RPMI8226 (cell line): ENCODE measurements around the gene RAB18.
"Not testable (repeated sequence)": the region's sequence is repeated elsewhere in the genome, so short reads cannot be mapped to it uniquely, and the experiment has no call there.

Source experiments
- DNase-seq: peaks from one replicate; pipeline ENCODE4 v3.0.0-alpha.2; 2015

Gene RAB18

GRCh38 chr10:27505537-27505936 is 1.4 kb downstream of the RAB18 start:
- DNase-seq: not testable (repeated sequence)

GRCh38 chr10:27506280-27506679 is 2.2 kb downstream of the RAB18 start:
- DNase-seq: no peak

GRCh38 chr10:27512548-27512947 is 8.4 kb downstream of the RAB18 start:
- DNase-seq: no peak

GRCh38 chr10:27513451-27514191 is 9.5 kb downstream of the RAB18 start:
- DNase-seq: no peak

GRCh38 chr10:27514243-27514642 is 10.1 kb downstream of the RAB18 start:
- DNase-seq: no peak

- no peak for DNase-seq
These were observed 14.2 kb downstream of the RAB18 start for GRCh38 chr10:27518261-27518660.

- no peak for DNase-seq
These were observed 21.7 kb downstream of the RAB18 start for GRCh38 chr10:27525819-27526218.

GRCh38 chr10:27526242-27526641 is 22.1 kb downstream of the RAB18 start:
- DNase-seq: no peak

- DNase-seq: no peak
These were observed 23.7 kb downstream of the RAB18 start for GRCh38 chr10:27527666-27528295.

- DNase-seq: no peak
These were observed 25.1 kb downstream of the RAB18 start for GRCh38 chr10:27529010-27529783.

GRCh38 chr10:27530477-27530876 is 26.4 kb downstream of the RAB18 start:
- DNase-seq: no peak

GRCh38 chr10:27531336-27531847 is 27.3 kb downstream of the RAB18 start:
- no peak for DNase-seq

- no peak for DNase-seq
These were observed 30.1 kb downstream of the RAB18 start for GRCh38 chr10:27534161-27534700.

- DNase-seq: no peak
These were observed 31.2 kb downstream of the RAB18 start for GRCh38 chr10:27535317-27535716.

- no peak for DNase-seq
These were observed 32.3 kb downstream of the RAB18 start for GRCh38 chr10:27536437-27536836.

- DNase-seq: no peak
These were observed 33.1 kb downstream of the RAB18 start for GRCh38 chr10:27537166-27537565.

- no peak for DNase-seq
These were observed 33.7 kb downstream of the RAB18 start for GRCh38 chr10:27537787-27538186.

GRCh38 chr10:27540672-27541071 is 36.6 kb downstream of the RAB18 start:
- no peak for DNase-seq

- no peak for DNase-seq
These were observed 38.0 kb downstream of the RAB18 start for GRCh38 chr10:27541796-27542729.

- DNase-seq: no peak
These were observed 38.7 kb downstream of the RAB18 start for GRCh38 chr10:27542812-27543211.

- no peak for DNase-seq
These were observed 42.9 kb downstream of the RAB18 start for GRCh38 chr10:27547047-27547446.

GRCh38 chr10:27547482-27547881 is 43.4 kb downstream of the RAB18 start:
- DNase-seq: no peak
